Right lobe of liver (tissue), 6 donors: ENCODE results near the gene CUEDC2. TPM values are rescaled to one million over a fixed set of nuclear protein-coding genes. Genes with fewer than 3 reads are reported as not detected.

Experiments used
- ATAC-seq, 4 donors: fragments of 200-7000 bp; cut with Tn5 transposase; one replicate each; pipeline ENCODE4 v1.9.1; 2020; ENCODE audit warnings: mild to moderate bottlenecking in 4 of 4, moderate library complexity in 4 of 4
- DNase-seq, 3 donors: peaks; one replicate each; pipeline ENCODE4 v3.0.0-alpha.2; 2020
- H3K27ac ChIP-seq, 3 donors: fragments of 200-600 bp; one replicate each; pipeline ENCODE4 v1.8.0; 2022
- H3K27me3 ChIP-seq, 2 donors: fragments of 200-600 bp; one replicate each; pipeline ENCODE4 v1.8.0; 2022
- H3K36me3 ChIP-seq, 4 donors: fragments of 200-600 bp; sonication (generic) in 1 of 4; one replicate each; pipeline versions ENCODE4 v1.5.1 to v1.8.0; 2017 to 2022; ENCODE audit warnings: control low read depth in 1 of 4
- H3K4me1 ChIP-seq, 4 donors: fragments of 200-600 bp; sonication (generic) in 1 of 4; one replicate each; pipeline versions ENCODE4 v1.5.1 to v1.8.0; 2017 to 2022; ENCODE audit warnings: control low read depth in 1 of 4
- H3K4me3 ChIP-seq, 3 donors: fragments of 200-600 bp; one replicate each; pipeline ENCODE4 v1.8.0; 2022
- H3K9me3 ChIP-seq, 4 donors: fragments of 200-600 bp; sonication (generic) in 1 of 4; one replicate each; pipeline versions ENCODE4 v1.5.1 to v1.8.0; 2017 to 2022; ENCODE audit warnings: control low read depth in 1 of 4
- CTCF ChIP-seq, 4 donors: fragments of 200-600 bp in 3 of 4; fragments of 450-650 bp in 1 of 4; IDR thresholded peaks; one replicate each; pipeline versions ENCODE4 v1.5.1 to v1.8.0; 2016 to 2022; ENCODE audit warnings: antibody characterized with exemption in 4 of 4, mild to moderate bottlenecking in 2 of 4
- POLR2A ChIP-seq: fragments of 450-650 bp; IDR thresholded peaks from one replicate; pipeline ENCODE4 v1.6.1; 2017; ENCODE audit warnings: antibody characterized with exemption, mild to moderate bottlenecking
- WGBS: methylation state at CpG from one replicate; pipeline ENCODE4 v1.1.6; 2018; ENCODE audit warnings: low coverage, low lambda C conversion rate; ENCODE audit not compliant: insufficient coverage; ENCODE audit errors: missing lambda C conversion rate; 5-methylcytosine and 5-hydroxymethylcytosine counted together
- intact Hi-C, 2 donors: fragments of 100-400 bp; cut with DNase I; formaldehyde crosslinking; loops; one replicate each; pipeline versions ENCODE4 v1.11.2 to v1.14.1; 2022
- total RNA-seq, 6 experiments: library from RNA; depleted of rRNA in 2 of 6; stranded (reverse); fragments of >200 nt in 2 of 6; fragmentation: NEBNext Ultra II Directional in 3 of 6; extraction: Animal tissue kit (Norgen Biotek cat#: 25700) in 3 of 6; gene quantifications; one replicate each; pipeline versions ENCODE4 v1.1.0 to v1.2.4, GENCODE V29; 2016 to 2023
- donor health status: DM: no; HTN: yes; CAD: no.
- donor health status: DM: no; HTN: no; CAD: no.
- donor health status: DM: no; HTN: no; CAD: no.
- donor health status: DM: no; HTN: yes; CAD: no.
- donor health status: DM: no; HTN: yes; CAD: no.

Gene CUEDC2
- total RNA-seq, 6 experiments from 2014 or later, result 23.0 to 32.1 (median 26.8) TPM

GRCh38 chr10:102394801-102395399 lies 37.5 kb downstream of the CUEDC2 start:
- H3K27me3 ChIP-seq, result no peaks in the 10 kb centered on the region
- peaks cover 0 to 9% (median 0%) of the 10 kb centered on the region in 4 donors for H3K36me3 ChIP-seq
- peak overlapping the region; percentile 50 to 67 (median 67) for H3K4me3 ChIP-seq
- TF ChIP-seq POLR2A (no peak), CTCF (IDR thresholded peaks at IDR 0.05) (no peak)
- no peaks in the 10 kb centered on the region for H3K9me3 ChIP-seq
- ATAC-seq (peak in 2 of 4 donors; percentile 1), DNase-seq (no peak)
- H3K4me1 ChIP-seq, result peaks cover 0 to 15% (median 2%) of the 10 kb centered on the region in 4 donors
- peak overlapping the region; percentile 95 to 96 (median 96) for H3K27ac ChIP-seq
- 0% methylated on average over 9 of the region's 35 CpGs for WGBS
- intact Hi-C loops, result no loop called here

- intact Hi-C loops, result no loop called here
- Histone ChIP-seq H3K4me3 (peak overlapping the region; percentile 50 to 67 (median 67)), H3K27ac (peak overlapping the region; percentile 95 to 96 (median 96)), H3K36me3 (peaks cover 0 to 9% (median 0%) of the 10 kb centered on the region in 4 donors), H3K9me3 (no peaks in the 10 kb centered on the region), H3K4me1 (peaks cover 0 to 12% (median 2%) of the 10 kb centered on the region in 4 donors), H3K27me3 (no peaks in the 10 kb centered on the region)
- WGBS, result 0% methylated on average over 11 of the region's 71 CpGs
- ATAC-seq (peak; percentile 84 to 93 (median 86)), DNase-seq (peak; percentile 96 to 98 (median 97))
- peak; percentile 2 to 96 (median 54) for TF ChIP-seq CTCF (IDR thresholded peaks at IDR 0.05)
- TF ChIP-seq POLR2A, result peak; percentile 92
These were observed 38.1 kb downstream of the CUEDC2 start for GRCh38 chr10:102394079-102394800.

GRCh38 chr10:102393411-102394078 lies 38.8 kb downstream of the CUEDC2 start:
- H3K4me3 ChIP-seq, result peak overlapping the region; percentile 50 to 67 (median 67)
- WGBS, result 26% methylated on average over 18 of the region's 30 CpGs
- no peak for ATAC-seq
- DNase-seq, result no peak
- H3K36me3 ChIP-seq, result peaks cover 0 to 9% (median 0%) of the 10 kb centered on the region in 4 donors
- no peaks in the 10 kb centered on the region for H3K27me3 ChIP-seq
- intact Hi-C loops, result no loop called here
- H3K27ac ChIP-seq, result peak overlapping the region; percentile 95 to 96 (median 96)
- peaks cover 0 to 12% (median 2%) of the 10 kb centered on the region in 4 donors for H3K4me1 ChIP-seq
- no peaks in the 10 kb centered on the region for H3K9me3 ChIP-seq
- TF ChIP-seq POLR2A (no peak), CTCF (IDR thresholded peaks at IDR 0.05) (peak in 2 of 4 donors; percentile 97)

GRCh38 chr10:102392306-102392705 lies 40.1 kb downstream of the CUEDC2 start:
- WGBS, result 66% methylated on average over 4 of the region's 5 CpGs
- DNase-seq (peak in 1 of 3 donors; percentile 6), ATAC-seq (no peak)
- H3K9me3 ChIP-seq, result no peaks in the 10 kb centered on the region
- TF ChIP-seq POLR2A, result no peak
- TF ChIP-seq CTCF (IDR thresholded peaks at IDR 0.05), result no peak
- no peak overlapping the region for H3K27ac ChIP-seq
- no peak overlapping the region for H3K4me3 ChIP-seq
- no peaks in the 10 kb centered on the region for H3K27me3 ChIP-seq
- H3K36me3 ChIP-seq, result no peaks in the 10 kb centered on the region
- intact Hi-C loops, result no loop called here
- peaks cover 0 to 12% (median 2%) of the 10 kb centered on the region in 4 donors for H3K4me1 ChIP-seq
